ENCODE data around the gene OOSP1. TPM values are rescaled to one million over a fixed set of nuclear protein-coding genes. Genes with fewer than 3 reads are reported as not detected.

OOSP1 gene
- total RNA-seq (2014; rRNA removed; shearing (Covaris generic)) = not detected in 2 replicates
- not detected in 2 replicates for polyA plus RNA-seq (2016; fragmentation: Nextera tagmentation; extraction: Ambion mirVana)
- long read RNA-seq = 0 reads

- Mint-ChIP-seq H3K27ac (no peak within 1 kb of the TSS), H3K27me3 (ENCODE audit: insufficient read depth, low read depth, poor library complexity) (no peaks in the 10 kb centered on the region), H3K36me3 (ENCODE audit: low read depth) (no peaks in the 10 kb centered on the region), H3K4me1 (peaks cover 2% of the 10 kb centered on the region; the same call in 1 of the 3 replicates), H3K9me3 (no peaks in the 10 kb centered on the region), H3K4me3 (no peak within 1 kb of the TSS)
- Histone ChIP-seq H3F3A (replicated peaks; ENCODE audit: low read depth) (no peaks in the 10 kb centered on the region), H3K4me1 (ENCODE audit: insufficient read depth) (no peaks in the 10 kb centered on the region), H3K79me2 (replicated peaks; ENCODE audit: insufficient read depth) (no peaks in the 10 kb centered on the region), H4K20me1 (replicated peaks; ENCODE audit: insufficient read depth) (no peaks in the 10 kb centered on the region), H3K9me2 (ENCODE audit: insufficient read depth) (no peaks in the 10 kb centered on the region), H3K36me3 (ENCODE audit: insufficient read depth) (no peaks in the 10 kb centered on the region), H3K27me3 (ENCODE audit: insufficient read depth) (no peaks in the 10 kb centered on the region), H3K4me2 (no peak within 1 kb of the TSS), H3K4me3 (no peak within 1 kb of the TSS), H3K27ac (ENCODE audit: low read depth) (no peak within 1 kb of the TSS), H2AFZ (no peak within 1 kb of the TSS)
- DNase-seq (ENCODE audit: low spot score) (no peak), ATAC-seq (no peak)
- TF ChIP-seq CREB1 (CRISPR knock-in tag; IDR thresholded peaks at IDR 0.05; ENCODE audit: low read depth) (no peak), EZH2phosphoT487 (IDR thresholded peaks at IDR 0.05; ENCODE audit: unreplicated experiment) (no peak), JUNB (IDR thresholded peaks at IDR 0.05; ENCODE audit: unreplicated experiment) (no peak), STAT1 (IDR thresholded peaks at IDR 0.05; ENCODE audit: unreplicated experiment) (no peak), CTCF (conservative IDR thresholded peaks at IDR 0.05; ENCODE audit: low read depth in 2 of 2) (no peak)
These were observed at the start of gene OOSP1 for GRCh38 chr11:59938132-59938531. Gene OOSP1, plus strand, starts transcription at chr11:59938432. Its CDS starts 23 bp downstream, at chr11:59938455.

GRCh38 chr11:59891781-59892181 lies 46.5 kb upstream of the OOSP1 start:
- Histone ChIP-seq H3F3A (replicated peaks; ENCODE audit: low read depth) (no peaks in the 10 kb centered on the region), H3K27me3 (ENCODE audit: insufficient read depth) (no peaks in the 10 kb centered on the region), H3K4me3 (no peak overlapping the region), H2AFZ (peak overlapping the region; percentile 75), H3K36me3 (ENCODE audit: insufficient read depth) (0 out of 2 replicates have a peak, but pooled peaks cover 5% of the 10 kb centered on the region), H3K79me2 (replicated peaks; ENCODE audit: insufficient read depth) (no peaks in the 10 kb centered on the region), H3K9me2 (ENCODE audit: insufficient read depth) (peaks cover 6% of the 10 kb centered on the region; the same call in 1 of the 2 replicates), H4K20me1 (replicated peaks; ENCODE audit: insufficient read depth) (no peaks in the 10 kb centered on the region), H3K27ac (ENCODE audit: low read depth) (no peak overlapping the region), H3K4me1 (ENCODE audit: insufficient read depth) (peaks cover 4% of the 10 kb centered on the region; the same call in 1 of the 2 replicates), H3K4me2 (peak overlapping the region; percentile 6; the same call in 1 of the 2 replicates)
- peaks cover 13% of the 10 kb centered on the region for H3K4me1 Mint-ChIP-seq
- H3K4me3 Mint-ChIP-seq = no peak overlapping the region
- ATAC-seq (peak; percentile 98), DNase-seq (ENCODE audit: low spot score) (peak; percentile 79)
- peak overlapping the region; percentile 91 for H3K27ac Mint-ChIP-seq
- H3K36me3 Mint-ChIP-seq (ENCODE audit: low read depth) = peaks cover 18% of the 10 kb centered on the region; the same call in 2 of the 3 replicates
- TF ChIP-seq ETS1 (IDR thresholded peaks at IDR 0.05) = no peak
- no peak for TF ChIP-seq STAT1 (IDR thresholded peaks at IDR 0.05; ENCODE audit: unreplicated experiment)
- peak in 1 of 2 experiments; percentile 6; a peak in 1 of 4 replicates for TF ChIP-seq CTCF (conservative IDR thresholded peaks at IDR 0.05; ENCODE audit: low read depth in 2 of 2)
- TF ChIP-seq ZNF331 (CRISPR knock-in tag; IDR thresholded peaks at IDR 0.05; ENCODE audit: low read depth) = no peak
- H3K9me3 Mint-ChIP-seq = peaks cover 30% of the 10 kb centered on the region
- H3K27me3 Mint-ChIP-seq (ENCODE audit: insufficient read depth, low read depth, poor library complexity) = peaks cover 8% of the 10 kb centered on the region
